ENCODE data around the gene SLIT3.
"Not testable (repeated sequence)": the region's sequence is repeated elsewhere in the genome, so short reads cannot be mapped to it uniquely, and the experiment has no call there.

DNA sequence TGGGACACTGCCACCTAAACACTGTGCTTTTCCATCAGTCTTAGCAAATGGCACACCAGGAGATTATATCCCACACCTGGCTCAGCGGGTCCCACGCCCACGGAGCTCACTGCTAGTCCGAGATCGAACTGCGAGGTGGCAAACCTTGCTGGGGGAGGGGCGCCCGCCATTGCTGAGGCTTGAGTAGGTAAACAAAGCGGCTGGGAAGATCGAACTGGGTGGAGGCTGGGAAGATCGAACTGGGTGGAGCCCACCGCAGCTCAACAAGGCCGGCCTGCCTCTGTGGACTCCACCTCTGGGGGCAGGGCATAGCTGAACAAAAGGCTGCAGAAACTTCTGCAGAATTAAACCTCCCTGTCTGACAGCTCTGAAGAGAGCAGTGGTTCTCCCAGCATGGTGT, 670.0 kb downstream of the SLIT3 start:
- TF ChIP-seq POLR2AphosphoS5 (IDR thresholded peaks at IDR 0.05; ENCODE audit: low read depth, low read length); RFX5 (IDR thresholded peaks at IDR 0.05; ENCODE audit: low read length); TCF12 (IDR thresholded peaks at IDR 0.05); RAD21 (IDR thresholded peaks at IDR 0.05; ENCODE audit: low read length); SMC3 (IDR thresholded peaks at IDR 0.05; ENCODE audit: low read depth, low read length): not testable (repeated sequence)

Data from SK-N-SH (cell line).